Fibroblast of the conjunctiva (primary cell): ENCODE measurements around the gene WASF3.
"Not testable (repeated sequence)": the region's sequence is repeated elsewhere in the genome, so short reads cannot be mapped to it uniquely, and the experiment has no call there.

Experiments used
- DNase-seq: peaks from one replicate; pipeline ENCODE4 v3.0.0-alpha.2; 2010; ENCODE audit warnings: low read depth

The WASF3 gene

DNA sequence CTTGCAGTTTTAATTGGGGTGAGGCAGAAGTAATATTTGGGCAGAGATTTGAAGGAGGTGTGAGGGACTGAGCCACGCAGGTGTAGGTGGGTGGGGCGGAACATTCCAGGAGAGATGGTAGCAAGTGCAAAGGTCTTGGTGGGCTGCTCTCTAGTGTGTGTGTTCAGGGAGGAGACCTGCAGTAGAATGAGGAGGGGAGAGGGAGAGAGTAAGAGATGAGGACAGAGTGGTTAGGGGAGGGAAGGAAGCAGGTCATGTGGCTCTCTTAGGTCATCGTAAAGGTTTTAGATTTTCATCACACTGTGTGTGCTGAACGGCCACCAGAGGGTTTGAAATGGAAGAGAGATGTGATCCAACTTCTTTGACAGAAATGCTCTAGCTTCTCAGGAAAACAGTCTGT, 33.5 kb downstream of the WASF3 start:
- no peak for DNase-seq

DNA sequence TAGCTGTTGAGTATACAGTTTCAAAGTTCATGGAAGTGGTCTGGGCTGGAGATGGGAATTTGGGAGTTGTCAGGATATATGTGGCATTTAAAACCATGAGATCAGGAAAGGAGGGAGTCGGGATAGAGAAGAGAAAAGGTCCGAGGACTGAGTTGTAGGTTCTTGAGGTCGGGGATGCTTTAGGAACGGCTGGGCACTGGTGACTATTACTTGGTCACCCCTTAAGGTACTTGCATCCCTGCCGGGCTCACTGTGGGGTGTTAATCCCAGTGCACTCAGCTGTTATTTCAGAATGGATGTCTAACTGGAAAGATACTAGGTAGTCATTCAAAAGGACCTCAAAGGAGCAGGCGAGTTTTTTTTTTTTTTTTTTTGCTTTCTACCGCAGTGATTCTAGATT, 34.2 kb downstream of the WASF3 start:
- DNase-seq, result no peak

DNA sequence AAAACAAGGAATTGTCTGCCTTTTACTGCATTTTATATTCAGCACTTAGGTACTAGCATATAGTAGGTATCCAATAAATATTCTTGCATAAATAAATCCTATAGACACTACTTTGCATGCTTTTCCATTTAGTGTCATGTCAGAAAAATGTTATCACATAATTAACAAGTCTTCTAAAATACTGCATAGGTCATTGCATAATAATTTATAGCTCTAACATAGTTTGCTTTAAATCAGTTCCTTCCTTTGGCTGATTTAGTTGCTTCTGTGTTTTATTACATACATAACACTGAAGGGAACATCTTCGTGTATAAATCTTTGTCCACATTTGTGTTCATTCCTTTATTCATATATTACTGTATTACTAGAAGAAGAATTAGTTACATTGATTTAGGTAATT, 36.2 kb downstream of the WASF3 start:
- no peak for DNase-seq

DNA sequence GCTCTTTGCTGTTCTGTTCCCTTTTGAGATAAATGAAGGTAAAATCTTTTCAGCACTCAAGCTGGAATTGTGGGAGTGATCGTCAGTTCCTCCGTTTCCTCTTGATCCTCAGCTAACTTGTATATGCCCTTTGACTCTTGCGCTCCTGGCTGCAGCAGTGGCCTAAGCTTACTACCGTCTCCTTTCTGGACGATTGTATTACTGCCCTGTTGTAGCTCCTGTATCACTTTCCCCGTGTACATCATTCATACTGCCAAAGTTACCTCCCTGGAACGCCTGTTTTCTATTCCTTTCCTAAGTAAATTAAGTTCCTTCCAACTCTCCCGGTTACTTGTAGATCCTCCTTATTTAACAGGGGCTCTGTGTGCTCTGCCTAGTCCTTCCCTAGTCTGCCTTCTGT, 36.9 kb downstream of the WASF3 start:
- DNase-seq, result no peak

DNA sequence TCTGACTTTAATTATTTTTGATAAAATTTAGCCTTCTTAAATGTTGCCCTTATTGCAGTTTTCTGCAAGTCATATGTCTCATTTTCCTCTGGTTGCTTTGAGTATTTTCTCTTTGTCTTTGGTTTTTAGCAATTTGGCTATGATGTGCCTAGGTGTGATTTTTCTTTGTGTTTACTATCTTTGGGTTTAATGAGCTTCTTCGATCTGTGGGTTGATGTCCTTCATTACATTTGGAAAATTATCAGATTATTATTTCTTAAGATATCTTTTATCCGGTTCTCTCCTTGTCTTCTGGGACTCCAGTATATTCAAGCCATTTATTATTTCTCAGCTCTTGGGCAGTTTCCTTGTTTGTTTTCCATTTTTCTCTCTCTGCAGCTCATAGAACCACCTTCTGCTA, 39.0 kb downstream of the WASF3 start:
- DNase-seq, result no peak

DNA sequence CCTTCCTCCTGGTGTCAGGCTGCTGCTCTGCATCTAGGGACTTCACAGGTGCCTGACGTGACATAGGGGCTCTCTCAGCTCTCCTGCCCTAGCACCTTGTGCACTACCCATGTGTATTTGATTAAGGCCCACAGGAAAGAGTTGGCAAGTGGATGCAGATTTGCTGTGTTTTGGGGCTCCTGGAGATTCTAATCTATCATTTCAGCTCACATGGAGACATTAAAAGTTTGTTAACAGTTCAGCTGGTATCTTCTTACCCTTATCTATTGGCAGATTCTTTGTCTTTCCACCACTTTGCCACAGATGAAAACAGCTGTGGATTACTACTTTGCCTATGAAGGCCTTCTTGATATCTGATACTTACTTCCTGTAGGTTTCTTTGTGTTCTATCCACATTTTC, 41.9 kb downstream of the WASF3 start:
- no peak for DNase-seq

DNA sequence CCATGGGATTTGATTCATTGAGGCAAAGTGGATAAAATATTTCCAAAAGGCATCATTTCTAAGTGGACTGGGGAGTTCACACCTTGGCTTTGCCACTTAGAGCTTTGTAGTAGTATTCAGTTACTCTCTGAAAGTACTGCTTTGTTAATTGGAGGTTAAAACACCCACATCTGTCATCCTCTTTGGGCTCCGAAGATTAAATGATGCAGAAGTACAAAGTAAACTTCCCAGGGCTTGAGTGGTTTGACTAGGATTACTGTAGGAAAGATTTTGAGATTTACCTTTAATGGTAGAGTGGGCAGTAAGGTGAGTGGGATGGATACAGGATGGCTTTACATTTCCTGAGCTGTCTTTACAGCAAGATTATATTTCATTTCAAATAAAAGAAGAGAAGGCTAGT, 42.4 kb downstream of the WASF3 start:
- DNase-seq, result no peak

DNA sequence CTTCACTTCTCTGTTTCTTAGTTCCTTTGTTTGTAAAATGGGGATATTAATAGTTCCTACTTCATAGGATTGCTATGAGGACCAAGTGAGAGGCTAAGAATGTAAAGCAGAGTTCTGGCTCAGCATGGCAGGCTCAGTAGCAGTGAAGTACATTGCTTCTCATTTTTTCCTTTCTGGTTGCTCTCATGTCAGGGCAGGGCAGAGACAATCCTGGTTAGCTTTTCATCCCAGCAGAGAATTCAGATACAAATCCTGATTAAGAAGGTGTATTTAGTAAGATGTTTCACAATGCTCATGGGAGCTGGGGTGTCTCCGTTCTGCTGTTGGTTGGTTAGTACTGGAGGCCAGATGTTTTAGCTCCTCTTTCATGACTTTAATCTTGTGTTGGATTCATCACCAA, 42.9 kb downstream of the WASF3 start:
- peak; percentile 8 for DNase-seq

DNA sequence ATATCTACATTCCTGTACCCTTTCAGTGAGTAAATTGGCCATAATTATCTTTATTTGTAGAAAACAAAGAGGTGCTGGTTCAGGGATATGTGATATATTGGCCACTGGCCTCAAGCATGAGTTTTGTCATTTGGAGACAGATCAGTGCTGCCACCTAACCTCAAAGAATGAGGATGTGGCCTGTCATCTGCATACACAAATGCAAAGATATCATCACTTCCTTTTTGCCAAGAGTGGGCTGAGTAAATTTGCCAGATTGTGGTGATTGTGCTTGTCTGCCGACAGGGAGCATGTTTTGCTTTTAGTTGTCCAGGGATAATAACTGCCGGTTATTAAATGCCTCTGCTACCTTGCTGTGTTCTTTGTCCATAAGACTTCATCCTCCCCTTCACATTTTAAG, 44.2 kb downstream of the WASF3 start:
- no peak for DNase-seq

DNA sequence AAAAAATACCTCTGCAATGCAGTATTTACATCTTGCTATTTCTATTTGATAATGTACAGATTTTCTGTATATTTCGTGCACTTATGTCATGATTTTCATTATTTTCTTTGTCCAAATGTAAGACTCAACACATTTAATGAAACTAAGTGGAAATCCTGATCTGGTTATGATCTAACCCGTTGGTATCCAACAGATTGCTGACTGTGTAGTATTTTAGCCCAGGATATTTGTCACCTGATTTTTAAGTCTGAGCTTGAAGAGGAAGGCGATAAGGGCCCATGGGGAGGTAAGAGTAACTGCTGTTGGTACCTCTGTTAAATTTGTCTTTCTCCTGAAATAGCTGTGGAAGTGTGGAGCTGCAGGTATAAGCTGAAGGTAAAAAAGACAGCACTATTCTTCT, 45.3 kb downstream of the WASF3 start:
- DNase-seq, result no peak

DNA sequence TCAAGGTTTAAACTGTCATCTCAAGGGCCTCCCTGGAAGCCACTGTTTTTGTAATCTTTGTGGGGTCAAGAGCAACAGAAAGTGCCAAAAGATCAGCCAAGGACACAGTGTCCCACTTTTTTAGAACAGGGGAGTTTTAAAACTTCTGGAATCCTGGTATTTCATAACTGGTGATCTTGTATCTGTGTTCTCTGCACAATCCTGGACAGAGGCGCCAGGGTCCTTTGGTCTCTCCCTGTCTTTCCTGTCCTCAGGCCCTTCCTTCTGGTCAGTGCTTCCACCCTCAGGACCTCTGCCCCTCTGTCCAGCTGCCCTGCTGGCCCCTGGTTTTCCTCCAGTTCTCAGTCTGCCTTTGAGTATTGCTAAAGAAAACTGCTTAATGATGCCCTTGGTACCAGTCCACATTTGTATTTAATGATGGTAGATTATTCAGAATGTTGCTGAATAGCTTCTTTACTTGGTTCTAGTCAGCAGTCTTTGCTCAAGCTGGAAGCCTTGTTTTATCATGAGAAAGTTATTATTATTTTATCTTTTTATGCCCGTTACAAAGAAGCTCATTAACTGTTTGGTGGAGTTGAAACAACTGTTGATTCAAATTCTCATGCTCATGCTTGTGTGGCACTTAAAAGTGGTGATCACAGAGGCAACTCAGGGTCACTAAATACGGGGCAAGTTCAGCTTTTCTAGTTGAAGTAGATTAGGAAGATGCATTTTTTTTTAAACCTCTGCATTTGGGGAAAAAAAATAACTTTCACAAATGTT, 47.5 kb downstream of the WASF3 start:
- DNase-seq, result no peak

DNA sequence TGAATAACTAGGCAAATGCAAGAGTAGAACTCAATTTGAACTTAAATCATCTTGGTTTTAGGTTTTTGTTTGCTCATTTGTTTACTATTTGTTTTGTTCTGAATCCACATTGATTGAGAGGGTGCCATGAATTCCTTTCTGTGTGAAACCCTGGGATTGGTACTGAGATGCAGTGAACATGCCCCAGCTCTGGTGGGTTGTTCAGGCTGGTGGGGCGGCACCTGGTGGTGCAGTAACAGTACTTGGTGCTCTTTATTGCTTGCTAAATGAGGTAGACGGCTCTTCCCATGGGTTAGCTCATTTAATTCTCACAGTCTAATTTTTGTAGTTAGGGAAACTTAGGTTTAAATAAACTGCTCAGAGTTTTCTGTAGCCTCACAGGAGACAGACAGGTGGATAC, 48.4 kb downstream of the WASF3 start:
- no peak for DNase-seq

DNA sequence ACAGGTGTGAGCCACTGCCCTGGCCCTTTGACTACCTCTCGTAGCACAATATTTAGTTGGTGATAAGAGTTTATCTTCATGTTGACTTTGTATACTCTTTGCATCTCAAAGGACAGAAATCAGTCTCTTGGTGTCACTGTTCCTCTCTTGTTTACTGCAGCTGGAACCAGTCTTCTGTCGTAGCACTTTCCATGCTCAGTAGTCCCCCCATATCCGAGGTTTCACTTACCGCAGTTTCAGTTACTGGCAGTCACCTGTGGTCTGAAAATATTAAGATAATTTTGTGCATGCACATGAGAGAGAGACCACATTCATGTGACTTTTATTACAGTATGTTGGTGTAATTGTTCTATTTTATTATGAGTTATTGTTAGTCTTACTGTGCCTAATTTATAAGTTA, 49.1 kb downstream of the WASF3 start:
- DNase-seq, result no peak

DNA sequence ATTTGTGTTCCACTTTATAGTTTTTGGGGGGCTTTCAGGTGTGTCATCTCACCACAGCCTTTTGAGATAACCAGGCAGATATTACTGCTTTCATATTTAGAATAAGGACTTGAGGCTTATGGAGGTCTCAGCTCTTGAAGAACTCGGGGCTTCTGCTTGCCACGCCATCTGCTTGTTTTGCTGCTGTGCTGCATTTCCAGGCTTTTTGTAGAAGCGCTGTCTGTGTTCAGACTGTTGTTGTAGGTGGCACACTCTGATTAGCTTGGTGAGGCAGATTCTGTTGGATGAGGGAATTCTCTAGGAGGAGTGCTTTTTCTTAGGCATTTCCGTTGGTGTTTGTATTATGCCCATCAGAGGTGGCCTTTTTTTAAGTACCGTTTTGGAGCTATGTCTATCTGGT, 57.2 kb downstream of the WASF3 start:
- no peak for DNase-seq

DNA sequence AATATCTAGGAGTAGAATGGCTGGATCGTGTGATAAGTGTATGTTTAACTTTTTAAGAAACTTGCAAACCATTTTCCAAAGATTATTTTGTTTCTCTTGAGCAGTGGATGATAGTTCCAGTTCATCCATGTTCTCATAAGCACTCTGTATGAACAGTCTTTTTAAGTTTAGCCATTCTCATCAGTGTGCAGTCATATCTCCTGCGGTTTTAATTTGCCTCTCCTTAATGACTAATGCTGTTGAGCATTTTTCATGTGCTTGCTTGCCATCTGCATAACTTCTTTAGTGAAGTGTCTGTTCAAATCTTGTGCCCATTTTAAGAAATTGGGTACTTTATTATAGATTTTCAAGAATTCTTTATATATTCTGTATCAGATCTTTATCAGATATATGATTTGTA, 58.6 kb downstream of the WASF3 start:
- no peak for DNase-seq

DNA sequence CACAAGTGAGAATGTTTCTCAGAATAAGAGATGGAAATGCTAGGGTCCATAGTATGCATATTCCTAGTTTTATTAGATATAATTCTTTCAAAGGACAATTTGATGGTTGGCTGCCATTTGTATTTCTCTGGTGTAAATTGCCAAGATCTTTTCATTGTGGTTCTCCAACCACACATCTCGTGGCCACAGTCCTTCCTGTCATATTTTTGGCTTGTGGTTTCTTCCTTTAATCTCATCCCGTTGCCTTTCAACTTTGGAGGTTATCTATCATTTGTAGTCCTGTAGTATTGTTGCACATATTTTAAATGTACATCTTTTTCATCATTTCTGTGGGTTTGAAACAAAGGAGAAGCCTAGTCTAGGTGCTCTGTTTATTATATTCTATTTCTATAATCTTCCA, 61.2 kb downstream of the WASF3 start:
- DNase-seq, result no peak

DNA sequence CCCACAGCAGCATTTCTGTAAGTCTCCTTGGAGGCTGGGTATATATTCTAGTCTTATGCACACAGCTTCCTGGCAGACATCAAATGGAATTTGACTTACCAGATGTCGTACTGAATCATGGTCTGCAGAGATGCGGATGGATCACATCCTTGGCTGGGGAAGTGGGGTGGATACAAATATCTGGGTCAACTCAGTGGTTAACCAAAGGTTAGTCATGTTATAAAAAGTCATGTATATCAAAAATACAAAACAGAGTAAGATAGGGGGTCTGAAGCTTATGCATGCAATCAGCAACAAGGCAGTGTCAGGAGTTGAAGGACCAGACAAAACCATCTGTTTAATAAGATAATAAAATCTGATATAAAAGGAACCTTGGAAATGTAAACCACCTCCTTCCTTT, 61.9 kb downstream of the WASF3 start:
- DNase-seq, result no peak

DNA sequence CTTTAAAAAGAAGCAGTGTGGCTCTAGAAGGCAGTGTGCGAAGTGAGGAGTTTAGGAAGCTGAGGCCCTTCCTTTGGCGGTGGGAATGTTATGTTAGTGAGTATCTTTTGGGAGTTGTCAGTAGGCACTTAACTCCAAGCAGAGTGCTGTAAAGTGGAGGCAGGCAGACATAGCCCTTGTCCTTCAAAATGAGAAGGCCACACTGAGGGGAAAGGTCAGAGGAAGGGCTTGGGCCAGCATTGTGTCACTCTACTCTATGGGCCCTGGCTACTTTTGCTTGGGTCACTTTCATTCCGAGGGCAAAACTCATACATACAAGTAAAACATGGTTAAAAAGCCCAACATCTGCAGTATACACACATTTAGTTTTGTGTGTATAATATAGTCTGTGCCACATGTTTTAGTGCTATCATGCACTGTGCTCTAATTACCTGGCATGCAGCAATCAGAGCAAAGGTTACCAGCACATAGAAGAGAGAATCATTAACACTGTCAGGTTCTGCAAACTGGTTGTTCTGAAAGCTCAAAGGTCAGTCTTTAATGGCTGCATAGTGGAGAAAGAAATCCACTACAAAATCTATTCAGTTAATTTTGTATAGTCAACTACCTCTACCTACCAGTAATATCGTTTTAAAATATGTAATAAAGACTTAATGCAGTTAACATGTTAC, 64.4 kb downstream of the WASF3 start:
- DNase-seq, result no peak

DNA sequence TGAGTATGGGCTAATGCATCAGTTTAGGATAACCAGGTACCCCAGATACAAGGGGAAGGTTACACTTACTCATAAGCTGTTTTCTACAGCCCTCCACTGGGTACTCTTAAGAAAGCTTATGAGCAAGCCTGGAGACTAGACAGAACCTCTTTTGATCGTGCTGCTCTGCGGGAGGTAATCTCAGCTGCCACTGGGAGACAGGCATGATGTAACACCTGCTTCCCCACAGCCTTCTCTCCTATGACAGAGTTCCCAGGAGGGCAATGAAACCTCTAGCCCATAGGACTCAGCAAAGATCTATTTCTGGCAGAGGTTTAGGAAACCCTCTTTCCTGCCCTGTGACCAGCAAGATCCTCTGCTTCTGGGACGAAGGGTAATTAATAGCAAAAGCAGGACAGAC, 65.6 kb downstream of the WASF3 start:
- no peak for DNase-seq

DNA sequence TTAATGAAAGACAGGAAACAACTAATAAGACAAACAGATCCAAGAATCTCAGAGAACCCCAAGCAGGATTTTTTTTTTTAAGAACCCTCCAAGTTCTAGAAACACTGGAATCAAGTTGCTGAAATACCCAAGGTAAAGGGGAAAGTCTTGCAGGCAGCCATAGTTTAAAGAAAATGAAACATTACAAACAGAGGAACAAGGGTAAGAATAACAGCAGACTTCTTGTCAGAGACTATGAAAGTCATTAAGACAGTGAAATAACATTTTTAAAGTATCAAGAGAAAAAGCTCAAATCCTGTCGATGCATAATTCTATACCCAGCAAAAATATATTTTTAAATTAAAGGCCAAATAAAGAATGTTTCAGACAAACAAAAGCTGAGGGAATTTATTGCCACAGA, 67.1 kb downstream of the WASF3 start:
- DNase-seq, result no peak

DNA sequence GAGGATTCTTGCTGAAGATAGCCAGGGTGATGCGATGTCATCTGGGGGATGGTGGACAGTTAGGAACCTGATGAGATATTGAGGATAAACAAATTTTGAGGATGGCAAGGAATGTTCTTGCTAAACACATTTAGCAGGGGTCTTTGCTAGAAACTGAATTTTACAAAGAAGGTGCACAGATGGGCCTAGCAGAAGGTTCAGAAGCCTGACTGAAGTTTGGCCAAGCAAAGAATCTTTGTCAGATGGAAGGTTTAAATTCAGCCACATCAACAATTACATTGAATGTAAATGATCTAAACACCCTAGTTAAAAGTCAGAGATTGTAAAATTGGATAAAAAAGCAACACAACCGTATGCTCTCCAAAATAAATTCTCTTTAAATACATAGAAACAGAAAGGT, 68.8 kb downstream of the WASF3 start:
- no peak for DNase-seq

DNA sequence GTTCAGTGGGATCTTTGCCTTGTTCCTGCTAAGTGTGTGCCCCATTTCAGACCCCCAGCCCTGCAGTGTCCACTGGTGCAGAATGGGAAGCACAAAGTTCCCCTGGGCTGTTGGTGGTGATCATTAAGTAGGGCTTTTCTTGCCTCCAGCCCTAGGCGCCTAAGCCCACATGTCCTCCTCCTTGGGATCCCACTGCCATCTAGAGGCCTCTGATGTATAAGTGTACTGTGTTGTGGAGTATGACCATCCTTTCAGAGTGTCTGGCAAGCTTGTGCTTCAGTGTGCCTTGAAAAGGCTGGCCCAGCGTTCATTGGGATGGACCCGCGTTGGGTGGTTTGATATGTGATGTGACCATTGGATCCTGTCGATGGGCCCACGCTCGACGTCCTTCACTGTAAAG, 71.2 kb downstream of the WASF3 start:
- peak; percentile 23 for DNase-seq

DNA sequence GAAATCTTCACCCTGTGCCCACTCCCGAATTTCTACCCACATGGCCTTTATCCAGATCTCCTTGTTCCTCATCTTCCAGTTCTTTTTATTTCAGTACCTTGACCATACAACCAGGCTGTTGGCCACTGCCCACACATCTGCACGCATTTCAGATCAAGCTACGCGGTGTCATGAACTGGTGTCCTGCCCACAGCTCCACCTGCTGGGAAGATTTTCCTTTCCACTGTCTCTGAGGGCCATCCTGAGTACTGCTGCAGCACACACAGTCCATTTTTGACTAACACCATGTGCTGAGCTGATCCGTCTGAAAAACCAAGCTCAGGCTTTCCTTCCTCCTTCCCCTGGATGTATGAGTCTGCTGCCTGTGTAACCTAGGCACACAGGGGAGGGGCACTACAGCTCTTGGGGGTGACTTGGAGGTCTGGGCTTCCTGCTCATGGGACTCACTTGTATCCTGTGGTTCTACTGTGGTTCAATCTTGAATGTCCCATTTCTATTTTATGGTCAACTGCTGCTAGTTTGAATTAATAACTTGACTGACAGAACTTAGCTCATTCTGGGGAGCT, 71.9 kb downstream of the WASF3 start:
- DNase-seq, result no peak

DNA sequence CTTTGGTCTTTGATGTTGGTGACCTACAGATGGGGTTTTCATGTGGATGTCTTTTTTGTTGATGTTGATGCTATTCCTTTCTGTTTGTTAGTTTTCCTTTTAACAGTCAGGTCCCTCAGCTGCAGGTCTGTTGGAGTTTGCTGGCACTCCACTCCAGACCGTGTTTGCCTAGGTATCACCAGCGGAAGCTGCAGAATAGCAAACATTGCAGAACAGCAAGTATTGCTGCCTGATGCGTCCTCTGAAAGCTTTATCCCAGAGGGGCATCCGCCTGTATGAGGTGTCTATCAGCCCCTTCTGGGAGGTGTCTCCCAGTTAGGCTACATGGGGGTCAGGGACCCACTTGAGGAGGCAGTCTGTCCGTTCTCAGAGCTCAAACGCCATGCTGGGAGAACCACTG, 78.2 kb downstream of the WASF3 start:
- DNase-seq, result not testable (repeated sequence)
